ENCODE results near the gene QSER1.

Gene QSER1

DNA sequence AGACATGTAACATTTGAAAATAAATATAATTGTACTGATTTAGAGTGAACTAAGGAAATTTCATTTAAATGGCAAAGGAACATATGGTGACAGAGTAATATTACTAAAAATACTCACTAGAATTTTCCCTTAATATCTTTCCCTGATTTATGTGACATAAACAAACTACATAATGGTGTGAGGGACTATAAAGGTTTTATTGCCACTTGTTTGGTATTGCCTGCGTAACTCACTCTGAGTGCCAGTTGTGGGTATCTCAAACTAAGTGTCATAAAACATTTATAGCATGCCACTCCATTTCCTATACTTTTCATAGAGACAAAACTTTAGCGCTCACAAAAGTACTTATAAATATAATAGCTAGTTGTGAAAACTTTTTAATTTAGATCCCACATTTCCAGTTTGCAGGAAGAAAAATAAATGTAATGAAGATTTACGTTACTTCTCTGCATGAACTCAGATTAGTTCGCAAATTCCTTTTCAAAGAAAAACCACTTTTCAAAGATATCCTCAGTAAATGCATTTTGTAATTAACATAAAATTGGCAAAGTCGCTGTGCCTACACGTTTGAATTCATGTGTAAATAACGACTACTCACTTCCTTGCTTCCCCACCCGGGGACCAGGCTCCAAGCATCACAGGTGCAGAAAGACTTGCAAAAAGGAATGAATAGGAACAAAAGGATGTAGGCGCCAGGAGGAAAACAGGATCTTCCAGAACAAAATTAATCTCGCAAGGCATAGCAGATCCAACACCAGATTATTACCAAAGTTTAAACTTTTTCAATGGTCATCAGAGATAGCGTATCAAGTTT is 1.6 kb upstream of the QSER1 start:
- Histone ChIP-seq H3K27ac (replicated peaks) (no peak overlapping the region), H3K27me3 (ENCODE audit: insufficient read depth, poor library complexity, severe bottlenecking) (no peaks in the 10 kb centered on the region), H3K4me3 (replicated peaks; ENCODE audit: insufficient read depth, low read length) (no peak overlapping the region)
- TF ChIP-seq, protein P1, sequence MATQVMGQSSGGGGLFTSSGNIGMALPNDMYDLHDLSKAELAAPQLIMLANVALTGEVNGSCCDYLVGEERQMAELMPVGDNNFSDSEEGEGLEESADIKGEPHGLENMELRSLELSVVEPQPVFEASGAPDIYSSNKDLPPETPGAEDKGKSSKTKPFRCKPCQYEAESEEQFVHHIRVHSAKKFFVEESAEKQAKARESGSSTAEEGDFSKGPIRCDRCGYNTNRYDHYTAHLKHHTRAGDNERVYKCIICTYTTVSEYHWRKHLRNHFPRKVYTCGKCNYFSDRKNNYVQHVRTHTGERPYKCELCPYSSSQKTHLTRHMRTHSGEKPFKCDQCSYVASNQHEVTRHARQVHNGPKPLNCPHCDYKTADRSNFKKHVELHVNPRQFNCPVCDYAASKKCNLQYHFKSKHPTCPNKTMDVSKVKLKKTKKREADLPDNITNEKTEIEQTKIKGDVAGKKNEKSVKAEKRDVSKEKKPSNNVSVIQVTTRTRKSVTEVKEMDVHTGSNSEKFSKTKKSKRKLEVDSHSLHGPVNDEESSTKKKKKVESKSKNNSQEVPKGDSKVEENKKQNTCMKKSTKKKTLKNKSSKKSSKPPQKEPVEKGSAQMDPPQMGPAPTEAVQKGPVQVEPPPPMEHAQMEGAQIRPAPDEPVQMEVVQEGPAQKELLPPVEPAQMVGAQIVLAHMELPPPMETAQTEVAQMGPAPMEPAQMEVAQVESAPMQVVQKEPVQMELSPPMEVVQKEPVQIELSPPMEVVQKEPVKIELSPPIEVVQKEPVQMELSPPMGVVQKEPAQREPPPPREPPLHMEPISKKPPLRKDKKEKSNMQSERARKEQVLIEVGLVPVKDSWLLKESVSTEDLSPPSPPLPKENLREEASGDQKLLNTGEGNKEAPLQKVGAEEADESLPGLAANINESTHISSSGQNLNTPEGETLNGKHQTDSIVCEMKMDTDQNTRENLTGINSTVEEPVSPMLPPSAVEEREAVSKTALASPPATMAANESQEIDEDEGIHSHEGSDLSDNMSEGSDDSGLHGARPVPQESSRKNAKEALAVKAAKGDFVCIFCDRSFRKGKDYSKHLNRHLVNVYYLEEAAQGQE (IDR thresholded peaks at IDR 0.05; ENCODE audit: insufficient replicate concordance, low read depth), result no peak
- no peak for TF ChIP-seq GABPA (IDR thresholded peaks at IDR 0.05; ENCODE audit: low read depth)
- TF ChIP-seq, protein P2, sequence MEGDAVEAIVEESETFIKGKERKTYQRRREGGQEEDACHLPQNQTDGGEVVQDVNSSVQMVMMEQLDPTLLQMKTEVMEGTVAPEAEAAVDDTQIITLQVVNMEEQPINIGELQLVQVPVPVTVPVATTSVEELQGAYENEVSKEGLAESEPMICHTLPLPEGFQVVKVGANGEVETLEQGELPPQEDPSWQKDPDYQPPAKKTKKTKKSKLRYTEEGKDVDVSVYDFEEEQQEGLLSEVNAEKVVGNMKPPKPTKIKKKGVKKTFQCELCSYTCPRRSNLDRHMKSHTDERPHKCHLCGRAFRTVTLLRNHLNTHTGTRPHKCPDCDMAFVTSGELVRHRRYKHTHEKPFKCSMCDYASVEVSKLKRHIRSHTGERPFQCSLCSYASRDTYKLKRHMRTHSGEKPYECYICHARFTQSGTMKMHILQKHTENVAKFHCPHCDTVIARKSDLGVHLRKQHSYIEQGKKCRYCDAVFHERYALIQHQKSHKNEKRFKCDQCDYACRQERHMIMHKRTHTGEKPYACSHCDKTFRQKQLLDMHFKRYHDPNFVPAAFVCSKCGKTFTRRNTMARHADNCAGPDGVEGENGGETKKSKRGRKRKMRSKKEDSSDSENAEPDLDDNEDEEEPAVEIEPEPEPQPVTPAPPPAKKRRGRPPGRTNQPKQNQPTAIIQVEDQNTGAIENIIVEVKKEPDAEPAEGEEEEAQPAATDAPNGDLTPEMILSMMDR (IDR thresholded peaks at IDR 0.05; ENCODE audit: insufficient read depth, low read length), result no peak
- no peak for DNase-seq (ENCODE audit: low read depth in 1 of 2, low spot score in 1 of 2)

DNA sequence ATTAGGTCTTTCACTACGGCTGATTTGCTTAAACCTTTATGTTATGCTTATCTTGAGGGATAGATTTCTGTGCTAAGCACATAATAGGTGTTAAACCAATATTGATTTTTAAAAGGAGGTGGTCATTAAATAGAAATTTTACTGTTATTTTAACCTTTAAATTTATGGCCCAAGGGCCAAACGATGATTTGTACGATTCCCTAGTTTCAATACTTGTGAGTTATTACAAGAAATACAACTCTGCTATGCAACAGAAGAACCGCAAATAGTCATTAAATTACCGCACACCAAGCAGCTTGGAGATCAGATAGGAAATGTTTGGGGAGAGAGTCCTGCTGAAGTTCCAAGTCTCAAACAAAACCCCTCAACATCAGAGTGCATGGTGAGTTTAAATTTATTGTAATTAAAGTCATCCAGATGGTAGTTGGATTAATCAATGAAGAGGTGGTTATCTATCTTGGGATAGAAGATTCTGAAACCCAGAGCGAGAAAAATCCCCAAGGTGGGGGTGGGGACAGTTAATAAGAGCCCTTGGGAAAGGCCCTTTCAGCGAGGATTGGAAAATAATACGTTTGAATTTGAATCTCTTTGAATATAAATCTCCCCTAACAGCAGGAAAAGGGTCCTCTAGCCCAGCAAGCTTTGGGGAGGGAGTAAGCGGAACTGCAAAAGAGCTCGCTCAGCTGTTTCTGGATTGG is 805 bp upstream of the QSER1 start:
- H3K4me3 ChIP-seq (replicated peaks; ENCODE audit: insufficient read depth, low read length), result peak overlapping the region; percentile 92
- no peak for DNase-seq (ENCODE audit: low read depth in 1 of 2, low spot score in 1 of 2)
- H3K27ac ChIP-seq (replicated peaks), result peak overlapping the region; percentile 85
- H3K27me3 ChIP-seq (ENCODE audit: insufficient read depth, poor library complexity, severe bottlenecking), result no peaks in the 10 kb centered on the region
- TF ChIP-seq, protein P2 (IDR thresholded peaks at IDR 0.05; ENCODE audit: insufficient read depth, low read length), result no peak
- peak; percentile 81 for TF ChIP-seq SPI1 (IDR thresholded peaks at IDR 0.05; ENCODE audit: borderline replicate concordance, low read depth)

DNA sequence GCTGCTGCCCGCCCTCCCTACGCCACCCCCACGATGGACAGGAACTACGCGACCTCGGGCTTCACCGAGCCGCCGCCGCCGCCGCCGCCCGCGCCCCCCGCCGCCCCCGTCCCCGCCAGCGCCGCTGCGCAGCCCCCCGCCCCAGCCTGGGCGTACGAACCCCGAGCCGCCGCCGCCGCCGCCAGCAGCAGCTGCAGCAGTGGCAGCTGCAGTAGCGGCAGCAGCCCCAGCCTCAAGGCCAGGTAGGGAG is 407 bp downstream of the QSER1 start:
- no peak for DNase-seq (ENCODE audit: low read depth in 1 of 2, low spot score in 1 of 2)
- TF ChIP-seq SPI1 (IDR thresholded peaks at IDR 0.05; ENCODE audit: borderline replicate concordance, low read depth) (no peak), POLR2AphosphoS5 (IDR thresholded peaks at IDR 0.05; ENCODE audit: low read depth) (no peak), GABPA (IDR thresholded peaks at IDR 0.05; ENCODE audit: low read depth) (no peak)
- TF ChIP-seq, protein P1 (IDR thresholded peaks at IDR 0.05; ENCODE audit: insufficient replicate concordance, low read depth), result no peak
- TF ChIP-seq, protein P2 (IDR thresholded peaks at IDR 0.05; ENCODE audit: insufficient read depth, low read length), result no peak
- Histone ChIP-seq H3K4me3 (replicated peaks; ENCODE audit: insufficient read depth, low read length) (peak overlapping the region; percentile 92), H3K27ac (replicated peaks) (peak overlapping the region; percentile 95), H3K27me3 (ENCODE audit: insufficient read depth, poor library complexity, severe bottlenecking) (no peaks in the 10 kb centered on the region)

Data from HL-60 (cell line).